Measurements from ENCODE around the gene C8G.

C8G gene

GRCh38 chr9:136985027-136985602 lies 40.1 kb downstream of the C8G start:
- DNase-seq, result no peak

DNA sequence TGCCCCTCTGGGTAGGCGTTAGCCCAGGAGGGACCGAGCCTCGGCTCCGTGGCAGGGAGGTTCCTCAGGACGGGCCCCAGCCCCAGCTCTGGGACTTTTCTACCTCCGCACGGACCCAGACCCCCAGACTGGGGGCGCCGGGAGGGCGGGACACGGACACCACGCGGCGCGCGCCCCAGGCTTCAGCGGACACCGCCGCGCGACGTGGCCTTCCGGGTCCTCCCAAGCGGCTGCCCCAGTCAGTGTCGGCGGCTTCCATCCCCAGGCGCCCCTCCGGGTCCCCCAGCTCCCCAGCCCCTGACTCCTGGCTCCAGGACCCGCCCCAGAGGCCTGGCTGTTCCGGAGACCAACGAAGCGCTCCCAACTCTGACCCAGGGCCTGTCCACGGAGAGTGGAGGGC lies 40.8 kb downstream of the C8G start:
- no peak for DNase-seq

DNA sequence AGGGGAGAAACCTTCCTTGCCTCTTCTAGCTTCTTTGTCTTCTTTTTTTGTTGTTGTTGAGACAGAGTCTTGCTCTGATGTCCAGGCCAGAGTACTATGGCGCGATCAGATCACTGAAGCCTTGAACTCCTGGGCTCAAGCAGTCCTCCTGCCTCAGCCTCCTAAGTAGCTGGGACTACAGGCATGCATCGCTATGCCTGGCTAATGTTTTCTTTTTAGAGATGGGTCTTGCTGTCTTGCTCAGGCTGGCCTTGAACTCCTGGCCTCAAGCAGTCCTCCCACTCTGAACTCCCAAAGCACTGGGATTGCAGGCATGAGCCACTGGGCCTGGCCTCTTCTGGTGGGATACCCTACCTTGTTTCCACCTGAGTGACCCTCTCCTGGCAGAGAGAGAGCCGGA lies 43.8 kb downstream of the C8G start:
- DNase-seq, result no peak

DNA sequence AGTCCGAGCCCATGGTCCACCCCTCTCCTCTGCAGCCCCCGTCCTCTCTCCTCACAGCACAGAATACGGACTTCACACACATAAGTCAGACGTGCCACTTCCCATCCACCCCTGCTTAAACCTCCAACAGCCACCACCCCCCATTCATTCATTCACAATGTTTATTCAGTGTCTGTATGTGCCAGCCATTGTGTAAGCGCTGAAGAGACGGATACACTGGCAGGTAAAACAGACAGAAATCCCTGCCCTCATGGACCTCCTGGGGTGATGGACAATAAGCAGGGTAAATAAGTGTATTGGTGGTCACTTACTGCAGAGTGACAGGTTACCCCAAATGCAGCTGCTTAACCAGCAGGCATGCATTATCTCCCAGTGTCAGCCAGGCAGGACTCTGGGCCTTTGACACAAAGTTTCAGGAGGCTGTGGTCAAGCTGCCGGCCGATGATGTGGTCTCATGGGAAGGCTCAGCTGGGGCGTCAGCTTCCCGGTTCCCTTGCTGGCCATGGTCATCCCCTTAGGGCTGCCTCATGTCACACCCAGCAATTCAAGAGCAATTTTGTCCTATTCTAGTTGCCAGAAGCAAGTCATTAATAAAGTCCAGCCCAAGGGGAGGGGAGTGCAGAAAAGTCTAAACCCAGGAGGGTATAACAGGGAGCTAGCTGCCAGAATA lies 45.3 kb downstream of the C8G start:
- no peak for DNase-seq

DNA sequence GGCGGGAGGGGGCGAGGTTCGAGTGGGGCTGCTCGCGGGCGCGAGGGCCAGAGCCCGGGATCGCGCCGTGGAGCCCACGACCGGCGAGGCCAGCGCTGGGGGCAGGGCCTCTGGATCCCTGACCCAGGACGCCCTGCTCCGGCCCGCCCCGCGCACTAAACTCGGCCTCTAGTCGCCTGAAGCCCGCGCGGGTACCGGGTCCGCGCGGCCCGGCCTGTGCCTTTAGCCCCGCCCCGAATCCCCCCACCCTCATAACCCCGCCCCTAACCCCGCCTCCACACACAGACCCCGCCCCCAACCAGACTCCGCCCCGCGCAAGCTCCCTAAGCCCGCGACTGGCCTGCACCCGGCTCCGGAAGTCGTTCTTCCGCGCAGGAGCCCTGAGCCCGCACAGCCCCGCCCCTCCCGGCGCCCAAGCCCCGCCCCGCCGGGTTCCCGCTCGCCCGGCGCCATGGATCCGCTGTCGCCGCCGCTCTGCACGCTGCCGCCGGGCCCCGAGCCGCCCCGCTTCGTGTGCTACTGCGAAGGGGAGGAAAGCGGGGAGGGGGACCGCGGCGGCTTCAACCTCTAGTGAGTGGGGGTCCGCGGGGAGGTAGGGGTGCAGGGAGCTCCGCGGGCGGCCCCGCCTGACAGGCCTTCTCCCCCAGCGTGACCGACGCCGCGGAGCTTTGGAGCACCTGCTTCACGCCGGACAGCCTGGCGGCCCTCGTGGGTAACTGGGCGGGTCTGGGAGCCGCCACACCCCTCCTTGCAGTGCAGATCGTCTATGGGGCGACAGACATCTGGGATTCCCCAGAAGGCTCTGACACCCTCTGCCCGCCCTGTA lies 47.2 kb downstream of the C8G start, which contains the start of gene PAXX:
Gene PAXX, plus strand, starts transcription at position 430 of the 826 bp plus-strand sequence. Its CDS starts 22 bp downstream, at position 452.
- DNase-seq, result peak; percentile 93

DNA sequence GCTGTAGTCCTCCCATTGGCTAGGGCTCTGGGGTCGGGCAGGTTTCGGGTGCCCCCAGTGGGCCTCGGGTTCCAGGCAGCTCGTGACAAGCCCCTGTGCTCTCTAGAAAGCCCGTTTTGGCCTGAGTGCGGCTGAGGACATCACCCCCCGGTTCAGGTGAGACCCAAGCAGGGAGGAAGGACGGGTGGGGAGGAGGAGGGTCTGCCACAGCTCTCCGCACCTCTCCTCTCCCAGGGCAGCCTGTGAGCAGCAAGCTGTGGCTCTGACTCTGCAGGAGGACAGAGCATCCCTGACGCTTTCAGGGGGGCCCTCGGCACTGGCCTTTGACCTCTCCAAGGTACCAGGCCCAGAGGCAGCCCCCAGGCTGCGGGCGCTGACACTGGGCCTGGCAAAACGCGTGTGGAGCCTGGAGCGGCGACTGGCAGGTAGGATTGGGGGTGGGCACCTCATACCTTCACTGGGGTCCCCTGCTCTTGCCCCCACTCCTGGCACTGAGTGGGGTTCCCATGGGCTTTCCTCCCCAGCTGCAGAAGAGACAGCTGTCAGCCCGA lies 47.9 kb downstream of the C8G start:
- DNase-seq, result no peak

- no peak for DNase-seq
Measured at GRCh38 chr9:136994180-136994887, 49.3 kb downstream of the C8G start.

GRCh38 chr9:136994888-136995230 lies 49.8 kb downstream of the C8G start:
- no peak for DNase-seq

- DNase-seq, result no peak
Measured at GRCh38 chr9:136995362-136995761, 50.3 kb downstream of the C8G start.

- DNase-seq, result no peak
Measured at GRCh38 chr9:136995772-136996311, 50.8 kb downstream of the C8G start.

Data from OCI-M1 (cell line).